Smooth muscle cell (in vitro differentiated cells): ENCODE results near the gene CEP78. TPM values are rescaled to one million over a fixed set of nuclear protein-coding genes. Genes with fewer than 3 reads are reported as not detected.

Source experiments
- DNase-seq: peaks from one replicate; lab custom pipeline; 2025; ENCODE audit not compliant: unreplicated experiment; lab: John Stamatoyannopoulos, UW
- H2AFZ ChIP-seq: fragments of 200-600 bp; sonication (generic); 2 replicates; pipeline ENCODE4 v1.6.0; 2016; ENCODE audit warnings: antibody characterized with exemption, low read depth, mild to moderate bottlenecking
- H3F3A ChIP-seq: fragments of 200-600 bp; sonication (generic); 2 replicates; pipeline ENCODE4 v1.6.0; 2017; ENCODE audit warnings: antibody characterized with exemption, low read depth
- H3K27ac ChIP-seq: fragments of 200-600 bp; sonication (generic); 2 replicates; pipeline ENCODE4 v1.5.1; 2016; ENCODE audit warnings: low read depth, mild to moderate bottlenecking
- H3K27me3 ChIP-seq: fragments of 200-600 bp; sonication (generic); 2 replicates; pipeline ENCODE4 v1.6.1; 2016; ENCODE audit warnings: low read depth, mild to moderate bottlenecking
- H3K36me3 ChIP-seq: fragments of 200-600 bp; sonication (generic); 2 replicates; pipeline ENCODE4 v1.5.1; 2016; ENCODE audit warnings: low read depth
- H3K4me1 ChIP-seq: fragments of 200-600 bp; sonication (generic); 2 replicates; pipeline ENCODE4 v1.5.1; 2016; ENCODE audit warnings: low read depth
- H3K4me2 ChIP-seq: fragments of 200-600 bp; sonication (generic); 2 replicates; pipeline ENCODE4 v1.6.0; 2016; ENCODE audit warnings: mild to moderate bottlenecking
- H3K4me3 ChIP-seq: fragments of 200-600 bp; sonication (generic); 2 replicates; pipeline ENCODE4 v1.5.1; 2016; ENCODE audit warnings: mild to moderate bottlenecking
- H3K79me2 ChIP-seq: fragments of 200-600 bp; sonication (generic); 2 replicates; pipeline ENCODE4 v1.6.0; 2016; ENCODE audit warnings: low read depth, mild to moderate bottlenecking
- H3K9ac ChIP-seq: fragments of 200-600 bp; sonication (generic); 2 replicates; pipeline ENCODE4 v1.6.0; 2016; ENCODE audit warnings: low read depth
- H3K9me3 ChIP-seq: fragments of 200-600 bp; sonication (generic); replicated peaks from 2 replicates; pipeline ENCODE4 v1.5.1; 2016; ENCODE audit warnings: low read depth
- H4K20me1 ChIP-seq: fragments of 200-600 bp; sonication (generic); 2 replicates; pipeline ENCODE4 v1.6.0; 2016; ENCODE audit warnings: low read depth
- WGBS: methylation state at CpG from one replicate; pipeline ENCODE4 v1.1.7; 2016; ENCODE audit warnings: low lambda C conversion rate; 5-methylcytosine and 5-hydroxymethylcytosine counted together
- polyA plus RNA-seq: library from polyadenylated mRNA; unstranded; fragments of >200 nt; fragmentation: Nextera tagmentation; extraction: Ambion mirVana; gene quantifications from 2 replicates; pipeline ENCODE4 v1.2.1, GENCODE V29; 2016
- small RNA-seq: library from RNA; depleted of rRNA; stranded (forward); fragments of <200 nt; gene quantifications from one replicate; pipeline ENCODE3, GENCODE V24; 2014
- total RNA-seq: library from RNA; depleted of rRNA; stranded (reverse); fragments of >200 nt; gene quantifications from 2 replicates; pipeline ENCODE4 v1.2.3, GENCODE V29; 2014
- TF ChIP-seq, protein P1 (sequence below): fragments of 200-600 bp; sonication (generic); IDR thresholded peaks from 2 replicates; pipeline ENCODE4 v1.5.1; 2017; ENCODE audit warnings: borderline replicate concordance, mild to moderate bottlenecking, antibody characterized with exemption; ENCODE audit not compliant: insufficient read depth, poor library complexity, severe bottlenecking

CEP78 gene
- total and polyA plus RNA-seq, 2 experiments from 2014 or later: 8.2 to 25.4 TPM

DNA sequence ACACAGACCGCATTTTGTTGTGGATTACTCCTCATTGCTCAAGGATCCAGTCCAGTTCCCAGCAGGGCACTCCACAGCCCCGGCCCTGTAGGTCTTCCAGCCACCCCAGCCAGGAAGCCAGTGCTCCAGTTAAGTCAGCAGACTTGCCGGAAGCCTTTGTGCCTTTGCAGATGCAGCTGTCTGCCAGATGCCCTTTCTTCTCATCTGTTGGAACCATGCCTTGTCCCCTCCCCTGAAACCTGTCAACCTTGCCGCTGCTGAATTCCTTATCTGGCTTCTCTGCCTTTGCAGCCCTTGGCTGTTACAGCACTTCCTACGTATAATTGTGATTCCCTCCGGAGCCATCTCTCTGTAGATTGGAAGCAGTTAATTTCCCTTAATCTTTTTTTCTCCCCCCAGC lies 89.5 kb downstream of the CEP78 start:
- Histone ChIP-seq H3K9ac (no peak overlapping the region), H3K4me2 (no peak overlapping the region), H3K36me3 (no peaks in the 10 kb centered on the region), H3K79me2 (peaks cover 3% of the 10 kb centered on the region), H3F3A (peaks cover 4% of the 10 kb centered on the region), H3K27ac (no peak overlapping the region), H2AFZ (no peak overlapping the region), H3K4me1 (no peaks in the 10 kb centered on the region), H3K9me3 (no peaks in the 10 kb centered on the region), H3K27me3 (no peaks in the 10 kb centered on the region), H3K4me3 (no peak overlapping the region), H4K20me1 (no peaks in the 10 kb centered on the region)
- no peak for DNase-seq
- TF ChIP-seq, protein P1, sequence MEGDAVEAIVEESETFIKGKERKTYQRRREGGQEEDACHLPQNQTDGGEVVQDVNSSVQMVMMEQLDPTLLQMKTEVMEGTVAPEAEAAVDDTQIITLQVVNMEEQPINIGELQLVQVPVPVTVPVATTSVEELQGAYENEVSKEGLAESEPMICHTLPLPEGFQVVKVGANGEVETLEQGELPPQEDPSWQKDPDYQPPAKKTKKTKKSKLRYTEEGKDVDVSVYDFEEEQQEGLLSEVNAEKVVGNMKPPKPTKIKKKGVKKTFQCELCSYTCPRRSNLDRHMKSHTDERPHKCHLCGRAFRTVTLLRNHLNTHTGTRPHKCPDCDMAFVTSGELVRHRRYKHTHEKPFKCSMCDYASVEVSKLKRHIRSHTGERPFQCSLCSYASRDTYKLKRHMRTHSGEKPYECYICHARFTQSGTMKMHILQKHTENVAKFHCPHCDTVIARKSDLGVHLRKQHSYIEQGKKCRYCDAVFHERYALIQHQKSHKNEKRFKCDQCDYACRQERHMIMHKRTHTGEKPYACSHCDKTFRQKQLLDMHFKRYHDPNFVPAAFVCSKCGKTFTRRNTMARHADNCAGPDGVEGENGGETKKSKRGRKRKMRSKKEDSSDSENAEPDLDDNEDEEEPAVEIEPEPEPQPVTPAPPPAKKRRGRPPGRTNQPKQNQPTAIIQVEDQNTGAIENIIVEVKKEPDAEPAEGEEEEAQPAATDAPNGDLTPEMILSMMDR: no peak
- WGBS: 34% methylated on average over 6 of the region's 6 CpGs

DNA sequence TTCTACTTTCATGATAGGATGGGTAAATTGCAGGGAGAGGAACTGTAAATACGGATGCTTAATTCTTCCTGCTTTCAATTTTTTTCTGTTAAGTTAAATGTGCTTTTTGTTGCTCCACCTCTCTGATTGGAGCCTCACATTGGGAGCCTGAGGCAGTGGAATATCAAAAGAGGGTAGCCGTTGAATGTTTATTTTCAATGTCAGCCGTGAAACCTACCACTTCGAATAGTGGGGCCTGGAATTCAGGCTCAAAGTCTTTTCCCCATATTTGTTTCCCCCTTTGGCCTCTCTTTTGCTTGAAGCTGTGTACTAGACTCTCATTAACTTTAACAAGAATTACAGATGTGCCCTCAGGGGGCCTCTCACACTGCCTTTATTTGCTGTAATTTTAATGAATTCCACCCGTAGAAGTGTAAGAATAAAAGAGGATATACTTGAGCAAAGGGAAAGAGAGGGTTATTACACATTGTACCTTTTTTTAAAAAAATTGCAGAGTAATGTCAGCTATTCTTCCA lies 90.0 kb downstream of the CEP78 start:
- Histone ChIP-seq H3K9me3 (no peaks in the 10 kb centered on the region), H3K27ac (no peak overlapping the region), H3K4me1 (no peaks in the 10 kb centered on the region), H3K27me3 (no peaks in the 10 kb centered on the region), H3K36me3 (no peaks in the 10 kb centered on the region), H2AFZ (no peak overlapping the region), H4K20me1 (no peaks in the 10 kb centered on the region), H3K4me3 (no peak overlapping the region), H3K9ac (no peak overlapping the region), H3K79me2 (peaks cover 3% of the 10 kb centered on the region), H3F3A (peaks cover 4% of the 10 kb centered on the region), H3K4me2 (no peak overlapping the region)
- WGBS: 80% methylated on average over 5 of the region's 5 CpGs
- TF ChIP-seq, protein P1: no peak
- DNase-seq: no peak

DNA sequence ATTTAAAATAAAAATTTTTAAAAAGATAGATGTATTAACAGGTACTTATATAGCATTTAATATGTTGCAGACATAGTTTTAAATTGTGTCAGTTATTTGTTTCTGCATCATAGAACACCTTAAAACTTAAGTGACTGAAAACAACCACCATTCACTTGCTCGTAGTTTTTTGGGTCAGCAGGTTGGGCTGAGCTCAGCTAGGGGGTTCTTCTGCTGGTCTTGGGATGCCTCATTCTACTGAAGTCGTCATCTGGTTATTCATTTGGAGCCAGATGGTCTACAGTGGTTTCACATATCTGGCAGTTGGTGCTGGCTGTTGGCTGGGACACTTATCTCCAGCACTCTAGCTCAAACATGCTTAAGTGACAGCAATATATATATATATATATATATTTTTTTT lies 90.7 kb downstream of the CEP78 start:
- peaks cover 3% of the 10 kb centered on the region for H3K79me2 ChIP-seq
- H3K9ac ChIP-seq: no peak overlapping the region
- H4K20me1 ChIP-seq: no peaks in the 10 kb centered on the region
- TF ChIP-seq, protein P1: no peak
- H3F3A ChIP-seq: peaks cover 4% of the 10 kb centered on the region
- H3K4me2 ChIP-seq: no peak overlapping the region
- H3K4me1 ChIP-seq: no peaks in the 10 kb centered on the region
- no peak overlapping the region for H3K27ac ChIP-seq
- 98% methylated on average over 2 of the region's 2 CpGs for WGBS
- no peak overlapping the region for H2AFZ ChIP-seq
- no peaks in the 10 kb centered on the region for H3K27me3 ChIP-seq
- no peaks in the 10 kb centered on the region for H3K36me3 ChIP-seq
- H3K4me3 ChIP-seq: no peak overlapping the region
- no peaks in the 10 kb centered on the region for H3K9me3 ChIP-seq
- no peak for DNase-seq

Small RNA genes lying within 50 kb of the gene (small RNA-seq; reads per million reads assigned to genes)
- 0.66 reads per million, percentile 22 among the genes with 10 or more reads in this experiment for gene AL353705.4

Other genes starting within 250 kb of the CEP78 start
- 41.4 and 49.6 TPM in 2 replicates for gene GNAQ, start 204.3 kb upstream of the CEP78 start, total RNA-seq
- gene GNAQ, start 204.3 kb upstream of the CEP78 start, polyA plus RNA-seq: 10.9 and 12.5 TPM in 2 replicates
- gene PSAT1, start 61.0 kb downstream of the CEP78 start, total RNA-seq: 70.6 and 94.5 TPM in 2 replicates
- 76.4 and 85.1 TPM in 2 replicates for gene PSAT1, start 61.0 kb downstream of the CEP78 start, polyA plus RNA-seq